ENCODE results near the gene ABCG4. TPM values are rescaled to one million over a fixed set of nuclear protein-coding genes. Genes with fewer than 3 reads are reported as not detected.
"Not testable (repeated sequence)": the region's sequence is repeated elsewhere in the genome, so short reads cannot be mapped to it uniquely, and the experiment has no call there.

ABCG4 gene
- total RNA-seq, 1 donor from 2014 or later, result 0.52 TPM

GRCh38 chr11:119116235-119116594 is 32.6 kb upstream of the ABCG4 start:
- no peak for ATAC-seq

GRCh38 chr11:119116601-119117000 is 32.3 kb upstream of the ABCG4 start:
- ATAC-seq, result no peak

DNA sequence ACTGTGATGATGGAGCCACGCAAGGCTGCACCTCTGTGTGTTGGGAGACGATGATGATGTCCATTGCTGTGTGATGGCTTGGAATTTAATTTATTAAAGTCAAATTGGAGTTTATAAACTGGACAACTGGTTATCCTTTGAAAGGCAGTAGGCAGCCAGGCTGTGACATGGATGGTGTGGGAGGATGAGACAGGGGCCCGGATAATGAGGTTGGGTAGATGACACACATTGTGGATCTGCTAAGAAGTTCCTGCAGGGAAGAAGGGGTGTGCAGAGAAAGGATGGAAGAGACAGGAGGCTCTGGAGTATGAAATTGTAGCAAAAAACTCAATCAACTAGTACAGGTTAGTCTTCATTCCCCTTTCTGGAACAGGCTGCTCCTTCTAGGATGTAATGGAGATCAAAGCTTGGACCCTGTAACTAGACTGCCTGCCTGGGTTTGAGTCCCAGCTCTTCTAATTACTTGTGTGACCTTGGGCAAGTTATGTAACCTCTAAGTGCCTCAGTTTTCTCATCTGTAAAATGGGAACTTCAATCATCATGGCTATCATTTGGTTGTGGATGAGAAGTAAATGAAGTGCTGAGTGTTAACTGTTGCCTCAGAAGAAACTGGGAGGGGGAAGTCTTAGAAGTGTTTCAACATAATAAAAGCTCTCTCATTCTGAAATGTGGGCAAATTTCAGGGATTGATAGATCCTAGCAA is 31.7 kb upstream of the ABCG4 start:
- ATAC-seq, result no peak

DNA sequence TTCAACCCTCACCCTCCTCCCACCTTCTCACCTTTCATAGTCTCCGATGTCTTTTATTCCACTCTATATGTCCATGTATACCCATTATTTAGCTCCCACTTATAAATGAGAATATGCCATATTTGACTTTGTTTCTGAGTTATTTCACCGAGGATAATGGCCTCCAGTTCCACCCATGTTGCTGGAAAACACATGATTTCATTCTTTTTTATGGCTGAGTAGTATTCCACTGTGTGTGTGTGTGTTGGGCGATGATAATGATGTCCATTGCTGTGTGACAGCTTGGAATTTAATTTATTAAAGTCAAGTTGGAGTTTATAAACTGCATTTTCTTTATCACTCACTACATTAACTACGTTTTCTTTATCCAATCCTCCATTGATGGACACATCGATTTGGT is 30.6 kb upstream of the ABCG4 start:
- ATAC-seq, result no peak

DNA sequence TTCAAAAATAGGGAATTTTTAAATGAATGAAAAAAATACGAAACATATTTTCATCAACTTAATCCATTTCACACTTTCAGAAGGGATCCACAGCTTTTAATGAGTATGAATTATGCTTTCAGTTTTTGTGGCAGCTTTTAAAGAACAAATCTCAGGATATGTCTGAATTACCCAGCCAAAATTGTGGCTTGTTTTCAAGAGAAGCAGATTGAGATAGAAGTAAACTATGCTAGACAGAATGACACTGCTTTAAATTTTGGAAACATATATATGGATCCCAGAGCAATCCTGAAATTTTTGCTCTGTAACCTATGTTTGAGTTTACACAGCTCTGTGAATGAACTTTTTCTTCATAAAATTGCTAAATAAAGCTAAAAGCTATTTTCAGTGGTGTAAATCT is 29.9 kb upstream of the ABCG4 start:
- no peak for ATAC-seq

DNA sequence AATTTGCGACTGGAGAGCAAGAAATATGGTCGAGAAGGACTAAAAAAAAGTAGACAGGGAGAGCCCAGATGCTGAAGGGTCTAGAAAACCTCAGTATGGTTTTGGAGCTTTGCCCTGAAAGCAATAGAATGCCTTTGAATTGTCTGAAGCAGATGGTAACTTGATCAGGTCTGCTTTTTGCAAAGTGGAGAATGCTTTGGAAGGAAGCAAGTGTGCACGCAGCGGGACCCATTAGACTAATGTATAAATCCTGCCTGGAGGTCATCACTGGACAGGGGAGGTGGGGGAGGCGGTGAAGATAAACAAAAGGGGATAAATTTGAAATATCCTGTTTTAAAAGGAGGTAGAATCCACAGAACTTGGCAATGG is 28.2 kb upstream of the ABCG4 start:
- ATAC-seq, result no peak

- ATAC-seq, result peak; percentile 100
Measured at GRCh38 chr11:119121008-119121810, 27.6 kb upstream of the ABCG4 start, which contains the start of gene HINFP. Gene HINFP, plus strand, starts transcription at chr11:119121580. Its CDS starts 5,365 bp downstream, at chr11:119126945.

DNA sequence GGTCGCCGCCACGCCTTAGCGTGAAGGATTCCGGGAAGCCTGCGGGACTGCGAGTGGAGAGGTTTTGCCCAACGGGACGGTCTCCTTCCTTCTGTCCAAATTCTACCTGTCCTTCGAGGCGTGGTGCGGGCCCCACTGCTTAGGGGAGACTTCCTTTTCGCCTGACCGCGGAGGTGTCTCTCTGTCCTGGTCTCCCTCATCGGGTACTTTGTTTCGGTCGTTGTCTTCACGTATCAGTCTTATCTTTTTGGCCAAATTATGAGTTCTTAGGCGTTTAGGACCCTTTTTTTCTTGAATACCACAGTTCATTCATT is 27.1 kb upstream of the ABCG4 start:
- ATAC-seq, result no peak

GRCh38 chr11:119125821-119126220 is 23.0 kb upstream of the ABCG4 start:
- ATAC-seq, result no peak

DNA sequence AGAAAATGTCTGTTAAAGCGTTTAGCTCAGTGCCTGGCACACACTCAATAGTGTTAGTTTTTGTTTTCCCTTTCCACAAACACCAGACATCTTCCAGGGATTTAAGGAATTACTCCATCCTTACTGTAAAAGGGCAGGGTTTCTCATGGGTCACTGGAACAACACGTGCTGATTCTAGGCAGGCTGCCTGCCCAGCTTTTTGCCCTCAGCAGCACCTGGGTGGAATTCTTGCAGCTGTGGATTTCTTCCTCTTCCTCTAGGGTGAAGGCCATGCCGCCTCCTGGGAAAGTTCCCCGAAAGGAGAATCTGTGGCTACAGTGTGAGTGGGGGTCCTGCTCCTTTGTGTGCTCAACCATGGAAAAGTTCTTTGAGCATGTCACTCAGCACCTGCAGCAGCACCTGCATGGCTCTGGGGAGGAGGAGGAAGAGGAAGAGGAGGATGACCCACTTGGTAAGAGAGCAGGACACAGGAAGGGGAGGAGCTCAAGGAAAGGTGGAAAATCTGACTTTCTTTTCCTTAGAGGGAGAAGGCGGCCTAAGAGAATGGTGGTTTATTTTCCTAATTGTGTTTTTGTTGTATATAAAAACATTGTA is 22.1 kb upstream of the ABCG4 start:
- no peak for ATAC-seq

DNA sequence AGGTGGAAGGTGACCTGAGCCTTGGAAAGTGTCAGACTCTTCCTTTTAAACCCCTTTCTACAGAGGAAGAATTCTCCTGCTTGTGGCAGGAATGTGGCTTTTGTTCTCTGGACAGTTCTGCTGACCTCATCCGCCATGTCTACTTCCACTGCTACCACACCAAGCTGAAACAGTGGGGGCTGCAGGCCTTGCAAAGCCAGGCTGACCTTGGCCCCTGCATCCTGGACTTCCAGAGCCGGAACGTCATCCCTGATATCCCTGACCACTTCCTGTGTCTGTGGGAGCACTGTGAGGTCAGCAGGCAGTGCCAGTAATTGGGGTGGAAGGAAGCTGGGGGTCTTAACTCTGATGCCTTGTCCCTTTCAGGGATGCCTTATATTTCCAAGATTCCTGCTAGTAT is 18.2 kb upstream of the ABCG4 start:
- no peak for ATAC-seq

DNA sequence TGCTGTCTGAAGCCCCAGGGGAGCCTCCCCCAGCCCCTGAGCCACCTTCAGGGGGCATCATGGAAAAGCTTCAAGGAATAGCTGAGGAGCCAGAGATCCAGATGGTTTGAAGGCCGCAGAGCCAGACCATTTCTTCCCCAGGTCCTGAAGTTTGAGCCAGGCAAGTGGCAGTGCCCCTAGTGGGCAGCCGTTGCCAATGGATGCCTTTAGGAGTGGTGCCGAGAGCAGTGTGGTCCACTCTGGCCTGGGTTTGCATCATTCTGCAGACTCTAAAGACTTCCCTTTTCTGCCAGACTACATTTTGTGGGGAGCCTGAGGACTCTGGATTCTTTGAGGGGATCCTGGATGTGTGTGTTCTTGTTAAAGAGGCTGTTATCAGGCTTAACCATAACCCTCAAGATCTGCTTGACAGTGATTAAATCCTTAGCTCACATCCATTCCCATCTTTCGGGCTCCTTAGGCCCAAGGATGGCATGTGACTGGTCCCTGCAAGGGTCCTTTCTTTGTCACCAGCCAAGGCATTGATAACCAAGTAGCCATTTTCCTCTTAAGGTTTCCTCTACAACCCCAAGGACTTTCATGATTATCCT is 14.4 kb upstream of the ABCG4 start:
- peak; percentile 47 for ATAC-seq

GRCh38 chr11:119139276-119139675 is 9.6 kb upstream of the ABCG4 start:
- not testable (repeated sequence) for ATAC-seq

DNA sequence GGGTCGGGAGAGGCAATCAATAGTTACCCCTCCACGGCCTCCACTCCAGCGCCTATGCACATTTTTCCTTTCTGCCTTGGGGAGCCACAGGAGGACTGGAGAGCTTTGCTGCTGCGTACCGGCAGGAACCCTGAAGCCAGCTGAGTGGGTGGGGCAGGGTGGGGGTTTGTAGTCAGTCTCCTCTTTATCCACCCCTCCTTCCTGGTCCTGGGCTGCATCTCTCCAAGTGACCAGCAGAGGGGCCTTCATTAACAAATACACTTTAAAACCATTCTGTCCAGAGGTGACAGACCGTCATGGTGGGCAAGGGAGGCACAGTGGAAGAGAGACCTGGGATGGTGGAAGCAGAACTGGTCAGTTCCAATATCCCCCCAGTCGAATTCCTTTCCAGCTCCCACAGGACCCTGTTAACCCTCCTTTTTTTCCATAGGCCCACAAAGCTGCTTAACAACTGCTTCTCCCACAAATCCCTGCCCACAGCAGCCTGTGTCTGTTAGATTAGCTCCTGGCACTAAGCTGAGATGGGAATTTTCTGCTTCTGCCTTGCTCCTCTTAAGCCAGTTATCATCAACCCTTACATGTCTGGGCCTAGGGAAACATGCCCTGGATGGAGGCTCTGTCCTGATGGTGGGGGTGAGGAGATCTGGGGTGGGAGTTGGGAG is 3.9 kb upstream of the ABCG4 start:
- ATAC-seq, result peak; percentile 75

- ATAC-seq, result no peak
Measured at GRCh38 chr11:119145551-119145950, 3.3 kb upstream of the ABCG4 start.

DNA sequence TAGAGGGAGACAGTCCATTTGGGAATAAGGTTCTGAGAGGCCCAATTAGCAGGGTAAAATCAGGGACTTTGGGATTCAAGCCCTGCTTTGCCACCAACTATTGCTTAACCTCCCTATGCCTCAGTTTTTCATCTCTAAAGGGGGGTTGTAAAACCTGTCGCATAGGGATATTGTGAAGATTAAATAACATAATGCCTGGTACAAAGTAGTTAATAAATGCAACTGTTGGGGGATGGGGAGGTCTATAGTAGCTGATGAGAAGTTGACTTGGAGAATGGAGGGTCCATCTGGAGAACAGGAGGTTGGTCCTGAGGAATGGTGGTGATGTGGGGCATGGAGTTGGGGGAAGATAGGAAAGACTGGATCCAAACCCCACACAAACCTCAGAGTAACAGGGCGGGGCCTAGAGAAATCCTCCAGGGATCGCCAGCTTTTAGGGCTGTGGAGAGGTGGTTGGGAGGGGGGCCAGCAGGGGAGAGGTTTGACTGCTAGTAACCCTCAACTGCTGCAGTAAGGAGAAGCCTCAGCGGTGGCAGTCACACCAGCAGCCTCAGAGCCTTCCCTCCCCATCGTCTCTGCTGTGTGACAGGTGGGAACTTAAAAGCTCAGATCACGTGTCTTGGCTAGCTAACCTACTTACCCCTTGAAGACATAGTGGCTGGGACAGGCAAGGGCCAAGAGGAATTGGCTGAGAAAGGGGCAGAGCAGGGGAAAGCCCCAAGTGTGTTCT is 1.1 kb upstream of the ABCG4 start:
- no peak for ATAC-seq

- ATAC-seq, result no peak
Measured at GRCh38 chr11:119148720-119149017, 183 bp upstream of the ABCG4 start.

DNA sequence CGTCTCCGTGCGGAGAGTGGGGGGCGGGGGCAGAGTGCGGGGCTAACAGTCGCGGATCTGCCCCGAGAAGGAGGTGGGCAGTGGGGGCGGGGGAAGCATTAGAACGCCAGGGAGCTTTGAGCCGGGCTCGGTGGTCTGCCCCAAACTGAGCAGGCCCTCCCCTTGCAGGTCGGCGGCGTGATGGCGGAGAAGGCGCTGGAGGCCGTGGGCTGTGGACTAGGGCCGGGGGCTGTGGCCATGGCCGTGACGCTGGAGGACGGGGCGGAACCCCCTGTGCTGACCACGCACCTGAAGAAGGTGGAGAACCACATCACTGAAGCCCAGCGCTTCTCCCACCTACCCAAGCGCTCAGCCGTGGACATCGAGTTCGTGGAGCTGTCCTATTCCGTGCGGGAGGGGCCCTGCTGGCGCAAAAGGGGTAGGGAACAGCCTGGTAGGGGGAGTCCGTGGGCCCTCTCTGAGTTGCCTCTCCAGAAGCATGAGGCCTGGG is 979 bp downstream of the ABCG4 start:
- no peak for ATAC-seq

- no peak for ATAC-seq
Measured at GRCh38 chr11:119152043-119152442, 3.2 kb downstream of the ABCG4 start.

GRCh38 chr11:119152604-119153003 is 3.8 kb downstream of the ABCG4 start:
- ATAC-seq, result no peak

GRCh38 chr11:119153049-119153818 is 4.4 kb downstream of the ABCG4 start:
- ATAC-seq, result no peak

DNA sequence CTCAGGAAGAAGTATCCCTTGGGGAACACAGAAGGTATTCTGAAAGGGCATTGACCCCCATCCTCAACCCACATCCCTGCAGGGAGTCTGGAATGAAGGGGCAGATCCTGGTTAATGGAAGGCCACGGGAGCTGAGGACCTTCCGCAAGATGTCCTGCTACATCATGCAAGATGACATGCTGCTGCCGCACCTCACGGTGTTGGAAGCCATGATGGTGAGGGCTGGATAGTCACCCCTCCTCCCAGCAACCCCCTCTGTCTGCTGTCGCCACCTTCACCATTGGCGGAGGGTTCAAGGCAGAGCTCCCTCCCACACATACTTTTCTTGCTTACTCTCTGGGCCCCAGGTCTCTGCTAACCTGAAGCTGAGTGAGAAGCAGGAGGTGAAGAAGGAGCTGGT is 5.3 kb downstream of the ABCG4 start:
- ATAC-seq, result no peak
